ENCODE data around the gene PRCP. TPM values are rescaled to one million over a fixed set of nuclear protein-coding genes. Genes with fewer than 3 reads are reported as not detected.

PRCP gene
- 224 and 246 TPM in 2 replicates for polyA plus RNA-seq

GRCh38 chr11:82900277-82901164 lies at the start of gene PRCP:
PRCP (minus strand) TSS chr11:82900430; CDS start chr11:82900402, 28 bp downstream.

GRCh38 chr11:82901165-82901921 lies 1.1 kb upstream of the PRCP start, which contains the start of gene DDIAS:
DDIAS (plus strand) TSS chr11:82901736; CDS start chr11:82914739, 13,003 bp downstream.

Other genes starting within 250 kb of the PRCP start
- gene FAM181B, start 166.6 kb downstream of the PRCP start, polyA plus RNA-seq = 0.78 and 1.6 TPM in 2 replicates
- 2.5 TPM in 1 of 2 replicates, not detected in the other for gene DDIAS, start 1.3 kb upstream of the PRCP start, polyA plus RNA-seq
- 10.0 and 12.8 TPM in 2 replicates for gene RAB30, start 171.5 kb upstream of the PRCP start, polyA plus RNA-seq